AG09319 (cell line): ENCODE data around the gene GNG13.
A peak's percentile ranks its signal among the peaks of the same experiment; 100 is the strongest.

ENCODE experiments used
- DNase-seq: peaks from one replicate; pipeline ENCODE4 v3.0.0-alpha.2; 2010; ENCODE audit warnings: low read depth; ENCODE audit errors: extremely low read depth
- TF ChIP-seq, protein P1 (sequence below): IDR thresholded peaks from 2 replicates; pipeline ENCODE4 v1.5.1; 2011; ENCODE audit warnings: low read depth, mild to moderate bottlenecking, inconsistent platforms, low read length, moderate library complexity

GNG13 gene

DNA sequence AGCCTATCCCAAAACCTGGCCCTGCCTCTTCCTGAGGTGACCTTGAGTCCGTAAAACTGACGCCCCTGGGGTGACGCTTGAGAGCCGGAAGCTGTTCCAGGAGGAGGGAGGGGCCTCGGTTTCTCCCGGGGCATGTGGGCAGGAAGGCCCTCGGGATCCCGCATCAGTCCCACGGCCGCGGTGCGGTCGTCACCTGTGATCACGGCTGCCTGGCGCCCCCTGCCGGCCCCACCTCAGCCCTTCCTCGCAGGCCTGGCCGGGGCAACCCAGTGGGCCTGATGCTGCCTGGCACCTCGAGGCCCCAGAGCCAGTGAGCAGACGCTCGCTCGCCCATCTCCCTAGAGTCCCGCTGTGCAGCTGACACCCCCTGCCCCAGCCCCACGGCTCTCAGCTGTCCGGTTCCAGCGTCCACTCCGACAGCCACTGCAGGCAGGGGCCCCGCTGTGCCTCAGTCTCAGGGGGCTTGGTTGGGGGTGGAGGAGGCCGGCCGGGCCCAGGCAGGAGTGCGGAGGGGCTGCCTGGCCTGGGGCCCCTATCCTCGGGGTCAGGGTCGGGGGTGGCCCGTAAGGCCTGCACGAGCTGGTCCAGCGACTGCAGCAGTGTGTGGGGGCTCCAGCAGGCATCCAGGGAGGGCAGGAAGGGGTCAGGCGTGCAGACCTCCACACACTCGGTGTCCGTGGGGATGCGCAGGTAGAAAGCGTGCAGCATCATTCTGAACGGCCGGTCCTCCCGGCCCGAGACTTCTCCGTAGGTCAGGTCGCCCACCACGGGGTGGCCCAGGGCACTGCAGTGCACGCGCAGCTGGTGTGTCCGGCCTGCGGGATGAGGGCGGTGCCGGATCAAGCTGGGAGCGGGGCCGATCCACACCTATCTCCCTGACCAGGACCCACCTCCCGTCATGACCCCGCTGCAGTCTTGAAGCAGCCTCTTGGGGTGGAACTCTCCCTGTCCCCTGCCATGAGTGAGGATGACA is 14.7 kb downstream of the GNG13 start:
- TF ChIP-seq, protein P1, sequence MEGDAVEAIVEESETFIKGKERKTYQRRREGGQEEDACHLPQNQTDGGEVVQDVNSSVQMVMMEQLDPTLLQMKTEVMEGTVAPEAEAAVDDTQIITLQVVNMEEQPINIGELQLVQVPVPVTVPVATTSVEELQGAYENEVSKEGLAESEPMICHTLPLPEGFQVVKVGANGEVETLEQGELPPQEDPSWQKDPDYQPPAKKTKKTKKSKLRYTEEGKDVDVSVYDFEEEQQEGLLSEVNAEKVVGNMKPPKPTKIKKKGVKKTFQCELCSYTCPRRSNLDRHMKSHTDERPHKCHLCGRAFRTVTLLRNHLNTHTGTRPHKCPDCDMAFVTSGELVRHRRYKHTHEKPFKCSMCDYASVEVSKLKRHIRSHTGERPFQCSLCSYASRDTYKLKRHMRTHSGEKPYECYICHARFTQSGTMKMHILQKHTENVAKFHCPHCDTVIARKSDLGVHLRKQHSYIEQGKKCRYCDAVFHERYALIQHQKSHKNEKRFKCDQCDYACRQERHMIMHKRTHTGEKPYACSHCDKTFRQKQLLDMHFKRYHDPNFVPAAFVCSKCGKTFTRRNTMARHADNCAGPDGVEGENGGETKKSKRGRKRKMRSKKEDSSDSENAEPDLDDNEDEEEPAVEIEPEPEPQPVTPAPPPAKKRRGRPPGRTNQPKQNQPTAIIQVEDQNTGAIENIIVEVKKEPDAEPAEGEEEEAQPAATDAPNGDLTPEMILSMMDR: peak; percentile 63
- no peak for DNase-seq

- TF ChIP-seq, protein P1: no peak
- DNase-seq: no peak
These were observed 16.1 kb downstream of the GNG13 start for GRCh38 chr16:784431-784830.

DNA sequence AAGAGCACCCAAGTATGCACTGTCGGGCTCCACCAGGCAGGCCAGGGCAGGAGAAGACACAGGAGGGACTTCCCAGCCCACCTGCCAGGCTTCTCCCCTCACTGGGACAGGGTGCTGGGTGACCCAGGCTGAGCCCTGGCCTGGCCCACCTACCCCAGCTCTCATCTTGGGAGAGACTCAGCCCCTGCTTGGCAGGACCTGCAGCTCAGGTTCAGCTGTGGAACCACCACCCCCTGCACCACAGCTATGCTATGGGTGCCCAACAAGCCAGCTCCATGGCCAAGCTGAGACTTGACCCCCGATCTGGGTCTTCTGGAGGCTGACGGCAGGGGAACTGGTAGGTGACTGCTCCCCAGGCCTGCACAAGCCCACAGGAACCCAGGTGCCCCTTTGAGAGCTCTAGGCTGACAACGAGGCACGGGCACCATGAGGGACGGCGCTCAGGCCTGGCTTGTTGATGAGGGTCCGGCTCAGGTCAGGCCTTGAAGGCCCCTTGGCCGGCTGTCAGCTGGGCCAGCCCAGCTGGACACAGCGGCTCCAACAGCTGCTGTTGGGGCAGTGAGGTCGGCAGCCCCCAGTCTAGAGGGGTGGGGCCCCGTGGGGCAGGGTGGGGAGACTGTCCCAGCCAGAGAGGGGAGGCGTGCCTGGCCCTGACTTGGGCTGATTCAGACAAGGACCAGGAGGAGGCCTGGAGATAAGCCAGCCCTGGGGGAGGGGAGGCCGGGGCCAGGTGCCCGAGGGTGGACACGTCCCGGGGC is 17.0 kb downstream of the GNG13 start:
- DNase-seq: no peak
- TF ChIP-seq, protein P1: no peak

DNA sequence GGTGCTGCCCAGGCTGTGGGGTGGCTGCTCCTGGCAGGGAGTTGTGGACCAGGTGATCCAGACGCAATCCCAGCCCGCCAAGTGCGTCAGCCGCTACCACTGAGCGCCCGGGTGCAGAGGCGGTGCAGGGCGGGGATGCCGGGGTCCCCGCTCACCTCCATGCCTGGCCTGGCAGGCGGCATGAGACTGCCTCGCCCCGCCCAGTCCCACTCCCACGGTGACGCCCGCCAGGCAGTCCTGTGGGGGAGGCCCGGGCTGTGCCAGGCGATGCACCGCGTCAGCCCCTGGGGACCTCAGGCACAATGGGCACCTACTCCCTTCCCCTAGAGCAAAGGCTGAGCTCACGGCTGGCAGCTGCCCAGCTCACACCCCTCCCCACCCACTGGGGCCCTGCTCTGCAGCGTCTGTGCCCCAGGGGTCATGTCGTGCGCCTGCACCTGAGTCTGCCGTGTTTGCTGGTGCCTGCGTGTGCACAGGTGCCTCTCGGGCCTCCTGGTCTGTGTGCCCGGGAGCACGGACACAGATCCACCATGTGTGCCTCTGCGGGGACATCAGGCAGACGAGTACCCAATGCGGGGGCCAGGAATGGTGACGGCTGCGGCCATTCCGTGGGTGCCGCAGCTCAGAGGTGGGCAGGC is 17.6 kb downstream of the GNG13 start:
- DNase-seq: no peak

DNA sequence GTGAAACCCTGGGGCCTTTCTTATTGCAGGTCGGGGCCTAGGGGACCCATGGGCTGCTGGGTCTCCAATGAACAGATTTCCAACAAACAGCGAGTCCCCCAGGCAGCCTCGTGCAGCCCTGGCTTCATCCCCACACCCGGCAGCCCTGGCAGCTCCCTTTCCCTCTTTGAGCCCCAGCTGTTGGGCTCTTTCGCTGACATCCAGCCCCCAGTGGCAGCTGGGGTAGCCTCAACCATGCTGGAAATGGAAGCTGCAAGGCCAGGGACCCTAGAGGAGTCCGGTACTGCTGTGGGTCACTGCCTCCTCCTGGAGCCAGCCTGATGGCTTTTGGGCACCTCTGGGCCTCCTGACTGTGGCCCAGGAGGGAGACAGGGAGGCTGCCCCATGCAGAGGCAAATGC is 18.3 kb downstream of the GNG13 start:
- no peak for DNase-seq
- TF ChIP-seq, protein P1: no peak

More for the DNA sequence above, 17.6 kb downstream of the GNG13 start:
- TF ChIP-seq, protein P1: no peak

GRCh38 chr16:781346-782010 is 19.1 kb downstream of the GNG13 start:
- TF ChIP-seq, protein P1: no peak

More at GRCh38 chr16:781346-782010, 19.1 kb downstream of the GNG13 start:
- no peak for DNase-seq
